ENCODE data around the gene ANO2. TPM values are rescaled to one million over a fixed set of nuclear protein-coding genes. Genes with fewer than 3 reads are reported as not detected.

Gene ANO2
- total RNA-seq, 2 experiments from 2014 or later, result not detected

GRCh38 chr12:5907807-5908206 lies 37.3 kb downstream of the ANO2 start:
- TF ChIP-seq, protein P1, sequence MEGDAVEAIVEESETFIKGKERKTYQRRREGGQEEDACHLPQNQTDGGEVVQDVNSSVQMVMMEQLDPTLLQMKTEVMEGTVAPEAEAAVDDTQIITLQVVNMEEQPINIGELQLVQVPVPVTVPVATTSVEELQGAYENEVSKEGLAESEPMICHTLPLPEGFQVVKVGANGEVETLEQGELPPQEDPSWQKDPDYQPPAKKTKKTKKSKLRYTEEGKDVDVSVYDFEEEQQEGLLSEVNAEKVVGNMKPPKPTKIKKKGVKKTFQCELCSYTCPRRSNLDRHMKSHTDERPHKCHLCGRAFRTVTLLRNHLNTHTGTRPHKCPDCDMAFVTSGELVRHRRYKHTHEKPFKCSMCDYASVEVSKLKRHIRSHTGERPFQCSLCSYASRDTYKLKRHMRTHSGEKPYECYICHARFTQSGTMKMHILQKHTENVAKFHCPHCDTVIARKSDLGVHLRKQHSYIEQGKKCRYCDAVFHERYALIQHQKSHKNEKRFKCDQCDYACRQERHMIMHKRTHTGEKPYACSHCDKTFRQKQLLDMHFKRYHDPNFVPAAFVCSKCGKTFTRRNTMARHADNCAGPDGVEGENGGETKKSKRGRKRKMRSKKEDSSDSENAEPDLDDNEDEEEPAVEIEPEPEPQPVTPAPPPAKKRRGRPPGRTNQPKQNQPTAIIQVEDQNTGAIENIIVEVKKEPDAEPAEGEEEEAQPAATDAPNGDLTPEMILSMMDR (IDR thresholded peaks at IDR 0.05), result no peak
- CTCF ChIA-PET, result no interaction called here
- POLR2A ChIA-PET, result no interaction called here
- H3K4me3 Mint-ChIP-seq, result no peak overlapping the region
- DNase-seq, result no peak
- no peaks in the 10 kb centered on the region for H3K4me1 Mint-ChIP-seq (ENCODE audit: low read depth)
- H3K27me3 Mint-ChIP-seq, result peaks cover 7% of the 10 kb centered on the region
- H3K27ac Mint-ChIP-seq, result no peak overlapping the region
- no peaks in the 10 kb centered on the region for H3K9me3 Mint-ChIP-seq
- H3K36me3 Mint-ChIP-seq (ENCODE audit: low read depth), result no peaks in the 10 kb centered on the region
- ATAC-seq, result no peak
- intact Hi-C loops (cut with micrococcal nuclease), result no loop called here

- Mint-ChIP-seq H3K27ac (no peak overlapping the region), H3K4me1 (ENCODE audit: low read depth) (no peaks in the 10 kb centered on the region), H3K36me3 (ENCODE audit: low read depth) (no peaks in the 10 kb centered on the region), H3K9me3 (no peaks in the 10 kb centered on the region), H3K4me3 (no peak overlapping the region), H3K27me3 (peaks cover 8% of the 10 kb centered on the region)
- ATAC-seq (no peak), DNase-seq (no peak)
- POLR2A ChIA-PET, result no interaction called here
- intact Hi-C loops (cut with micrococcal nuclease), result no loop called here
- TF ChIP-seq, protein P1 (IDR thresholded peaks at IDR 0.05), result no peak
- CTCF ChIA-PET, result no interaction called here
Observed at GRCh38 chr12:5905757-5906156, 39.3 kb downstream of the ANO2 start.

DNA sequence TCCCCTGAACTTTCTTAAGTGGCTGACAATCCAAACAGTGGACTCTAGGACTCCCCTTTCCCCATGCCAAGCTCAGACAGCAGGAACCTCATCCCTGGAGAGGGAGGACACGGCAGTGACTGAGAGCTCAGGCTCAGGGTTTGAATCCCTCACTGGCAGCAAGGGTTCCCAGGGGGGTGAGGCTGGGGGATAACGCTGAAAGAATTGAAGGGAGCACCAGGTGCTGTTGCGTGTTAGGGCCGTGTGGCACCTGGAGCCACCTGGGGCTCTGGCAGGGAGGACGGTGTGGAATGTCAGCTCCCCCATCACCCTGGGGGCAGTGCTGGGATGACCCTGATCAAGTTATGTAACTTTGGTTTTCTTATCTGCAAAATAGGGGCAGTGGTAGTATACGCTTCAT lies 40.1 kb downstream of the ANO2 start:
- no peak overlapping the region for H3K4me3 Mint-ChIP-seq
- H3K27ac Mint-ChIP-seq, result no peak overlapping the region
- H3K4me1 Mint-ChIP-seq (ENCODE audit: low read depth), result no peaks in the 10 kb centered on the region
- TF ChIP-seq, protein P1 (IDR thresholded peaks at IDR 0.05), result no peak
- peaks cover 11% of the 10 kb centered on the region for H3K27me3 Mint-ChIP-seq
- H3K9me3 Mint-ChIP-seq, result no peaks in the 10 kb centered on the region
- ATAC-seq (no peak), DNase-seq (no peak)
- CTCF ChIA-PET, result no interaction called here
- POLR2A ChIA-PET, result no interaction called here
- no peaks in the 10 kb centered on the region for H3K36me3 Mint-ChIP-seq (ENCODE audit: low read depth)
- intact Hi-C loops (cut with micrococcal nuclease), result no loop called here

DNA sequence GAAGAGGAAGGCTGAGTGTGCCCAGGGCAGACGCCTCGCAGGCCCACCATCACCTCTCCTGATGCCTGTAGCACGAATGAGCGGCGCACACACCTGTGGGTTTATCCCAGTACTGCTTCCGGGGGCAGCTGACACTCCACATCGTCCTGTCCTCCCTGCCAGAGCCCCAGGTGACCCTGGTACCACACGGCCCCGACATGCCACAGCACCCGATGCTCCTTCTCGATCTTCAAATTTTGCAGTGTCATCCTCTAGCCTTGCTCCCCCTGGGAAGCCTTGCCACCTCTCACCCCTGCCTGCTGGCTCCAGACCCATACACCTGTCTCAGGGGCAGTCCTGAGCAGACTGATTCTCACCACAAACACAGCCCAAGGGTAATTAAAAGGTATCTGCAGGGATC lies 40.6 kb downstream of the ANO2 start:
- intact Hi-C loops (cut with micrococcal nuclease), result no loop called here
- TF ChIP-seq, protein P1 (IDR thresholded peaks at IDR 0.05), result no peak
- ATAC-seq (no peak), DNase-seq (no peak)
- POLR2A ChIA-PET, result no interaction called here
- Mint-ChIP-seq H3K27me3 (peaks cover 11% of the 10 kb centered on the region), H3K9me3 (no peaks in the 10 kb centered on the region), H3K36me3 (ENCODE audit: low read depth) (no peaks in the 10 kb centered on the region), H3K4me3 (no peak overlapping the region), H3K27ac (no peak overlapping the region), H3K4me1 (ENCODE audit: low read depth) (no peaks in the 10 kb centered on the region)
- CTCF ChIA-PET, result no interaction called here

DNA sequence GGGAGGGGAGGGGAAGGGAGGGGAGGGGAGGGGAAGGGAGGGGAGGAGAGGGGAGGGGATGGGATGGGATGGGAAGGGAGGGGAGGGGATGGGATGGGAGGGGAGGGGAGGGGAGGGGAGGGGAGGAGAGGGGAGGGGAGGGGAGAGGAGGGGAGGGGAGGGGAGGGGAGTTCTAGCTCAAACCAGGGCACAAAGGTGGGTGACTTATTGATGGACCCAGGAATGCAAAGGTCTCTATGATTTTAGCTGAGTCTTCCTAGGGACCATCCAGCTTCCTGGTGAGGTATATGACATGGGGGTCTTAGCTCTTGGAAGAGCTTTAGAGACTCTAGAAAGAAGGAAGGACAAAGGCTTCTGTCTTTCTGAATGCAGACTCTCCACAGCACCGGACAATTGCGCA lies 42.3 kb downstream of the ANO2 start:
- POLR2A ChIA-PET, result no interaction called here
- Mint-ChIP-seq H3K4me1 (ENCODE audit: low read depth) (no peaks in the 10 kb centered on the region), H3K9me3 (no peaks in the 10 kb centered on the region), H3K4me3 (no peak overlapping the region), H3K27ac (no peak overlapping the region), H3K27me3 (peaks cover 10% of the 10 kb centered on the region), H3K36me3 (ENCODE audit: low read depth) (no peaks in the 10 kb centered on the region)
- ATAC-seq, result no peak
- no peak for DNase-seq
- TF ChIP-seq, protein P1 (IDR thresholded peaks at IDR 0.05), result no peak
- CTCF ChIA-PET, result no interaction called here
- intact Hi-C loops (cut with micrococcal nuclease), result no loop called here

All from activated CD8-positive, alpha-beta T cell treated with anti-CD3 and anti-CD28 coated beads for 36 hours (primary cell).